ENCODE measurements around the gene LY6G6F. TPM values are rescaled to one million over a fixed set of nuclear protein-coding genes. Genes with fewer than 3 reads are reported as not detected.

Gene LY6G6F
- total and polyA plus RNA-seq, 2 donors (not counting 3 experiments of a cell fraction or from before 2014, with no cell fraction given), result not detected

- Histone ChIP-seq H2AFZ (ENCODE audit: low read depth, low read length) (no peak overlapping the region), H3K4me3 (replicated peaks in 1 of 3; ENCODE audit: insufficient read depth in 1 of 3, low read depth in 1 of 3, low read length in 3 of 3) (no peak overlapping the region), H3K9ac (replicated peaks; ENCODE audit: extremely low read depth, insufficient read depth, low read length) (no peak overlapping the region), H3K9me3 (replicated peaks; ENCODE audit: control insufficient read depth, insufficient read depth, low read length) (no peaks in the 10 kb centered on the region), H3K9me1 (replicated peaks; ENCODE audit: control insufficient read depth, extremely low read depth, insufficient read depth, low read length) (no peaks in the 10 kb centered on the region), H3K79me2 (ENCODE audit: control insufficient read depth, insufficient read depth, low read length) (no peaks in the 10 kb centered on the region), H3K27ac (ENCODE audit: insufficient read depth, low read depth, low read length) (no peak overlapping the region), H3K27me3 (ENCODE audit: control insufficient read depth in 2 of 2, insufficient read depth in 2 of 2, low read length in 2 of 2) (no peaks in the 10 kb centered on the region), H3K4me1 (ENCODE audit: control insufficient read depth, extremely low read depth, insufficient read depth, low read length) (peaks cover 12% of the 10 kb centered on the region), H4K20me1 (replicated peaks; ENCODE audit: control insufficient read depth, extremely low read depth, insufficient read depth, low read length) (no peaks in the 10 kb centered on the region), H3K36me3 (ENCODE audit: control insufficient read depth in 2 of 2, extremely low read depth in 1 of 2, insufficient read depth in 2 of 2, low read length in 2 of 2) (peaks cover 0 to 34% of the 10 kb centered on the region in 2 experiments), H3K4me2 (ENCODE audit: insufficient read depth, low read length) (no peak overlapping the region)
- TF ChIP-seq MYC (IDR thresholded peaks at IDR 0.05; ENCODE audit: low read depth, low read length) (no peak), MAX (IDR thresholded peaks at IDR 0.05; ENCODE audit: insufficient read depth, insufficient read length) (no peak), FOS (IDR thresholded peaks at IDR 0.05; ENCODE audit: borderline replicate concordance, insufficient read depth, low read length) (no peak), POLR2A (IDR thresholded peaks at IDR 0.05; ENCODE audit: low read depth, low read length) (no peak), EZH2 (IDR thresholded peaks at IDR 0.05; ENCODE audit: borderline replicate concordance, low read depth, low read length, severe bottlenecking) (no peak), GATA2 (IDR thresholded peaks at IDR 0.05; ENCODE audit: insufficient read depth, insufficient read length, low read depth, low read length) (no peak), POLR2AphosphoS5 (IDR thresholded peaks at IDR 0.05; ENCODE audit: insufficient read depth, low read depth, low read length) (no peak), JUN (IDR thresholded peaks at IDR 0.05; ENCODE audit: borderline replicate concordance, insufficient read depth, insufficient read length, low read depth) (no peak)
- TF ChIP-seq, protein P1, sequence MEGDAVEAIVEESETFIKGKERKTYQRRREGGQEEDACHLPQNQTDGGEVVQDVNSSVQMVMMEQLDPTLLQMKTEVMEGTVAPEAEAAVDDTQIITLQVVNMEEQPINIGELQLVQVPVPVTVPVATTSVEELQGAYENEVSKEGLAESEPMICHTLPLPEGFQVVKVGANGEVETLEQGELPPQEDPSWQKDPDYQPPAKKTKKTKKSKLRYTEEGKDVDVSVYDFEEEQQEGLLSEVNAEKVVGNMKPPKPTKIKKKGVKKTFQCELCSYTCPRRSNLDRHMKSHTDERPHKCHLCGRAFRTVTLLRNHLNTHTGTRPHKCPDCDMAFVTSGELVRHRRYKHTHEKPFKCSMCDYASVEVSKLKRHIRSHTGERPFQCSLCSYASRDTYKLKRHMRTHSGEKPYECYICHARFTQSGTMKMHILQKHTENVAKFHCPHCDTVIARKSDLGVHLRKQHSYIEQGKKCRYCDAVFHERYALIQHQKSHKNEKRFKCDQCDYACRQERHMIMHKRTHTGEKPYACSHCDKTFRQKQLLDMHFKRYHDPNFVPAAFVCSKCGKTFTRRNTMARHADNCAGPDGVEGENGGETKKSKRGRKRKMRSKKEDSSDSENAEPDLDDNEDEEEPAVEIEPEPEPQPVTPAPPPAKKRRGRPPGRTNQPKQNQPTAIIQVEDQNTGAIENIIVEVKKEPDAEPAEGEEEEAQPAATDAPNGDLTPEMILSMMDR (IDR thresholded peaks at IDR 0.05; ENCODE audit: extremely low read depth in 1 of 2, insufficient read depth in 1 of 2, low read depth in 1 of 2, low read length in 2 of 2), result no peak
- dilution Hi-C loops (cut with MboI; ENCODE audit: extremely low pct_ligation_motif_present, low sequenced_read_pairs) (no loop called here), intact Hi-C loops (cut with micrococcal nuclease) (no loop called here)
- no TSS peak for BruUV-seq (replicated peaks)
- DNase-seq (ENCODE audit: low read depth, low spot score) (no peak), FAIRE-seq (no peak)
- CTCF ChIA-PET, result interaction anchor here (1.0 to 2.1 kb wide), 2 partner anchors 13 to 143 kb away, joined by 3 to 5 read pairs; no protein-coding TSS in a partner anchor
- POLR2A ChIA-PET, result no interaction called here
Observed at GRCh38 chr6:31686483-31686882, 20.2 kb upstream of the LY6G6F start.

Measured in endothelial cell of umbilical vein (primary cell).